Progenitor cell of endocrine pancreas (in vitro differentiated cells): ENCODE results near the gene SBNO1. TPM values are rescaled to one million over a fixed set of nuclear protein-coding genes. Genes with fewer than 3 reads are reported as not detected.
A peak's percentile ranks its signal among the peaks of the same experiment; 100 is the strongest.

Experiments used
- DNase-seq: peaks from one replicate; pipeline ENCODE4 v3.0.0; 2021; ENCODE audit warnings: low spot score; ENCODE audit not compliant: unreplicated experiment
- H3K27ac Mint-ChIP-seq: 2 replicates; pipeline ENCODE4 v1.8.0; 2021; ENCODE audit warnings: mild to moderate bottlenecking, moderate library complexity, mixed read lengths
- H3K27me3 Mint-ChIP-seq: 2 replicates; pipeline ENCODE4 v1.8.0; 2021; ENCODE audit warnings: mixed read lengths
- H3K36me3 Mint-ChIP-seq: 2 replicates; pipeline ENCODE4 v1.8.0; 2022; ENCODE audit warnings: mixed read lengths; ENCODE audit not compliant: insufficient read depth
- H3K4me1 Mint-ChIP-seq: 2 replicates; pipeline ENCODE4 v1.8.0; 2021; ENCODE audit warnings: low read depth, mixed read lengths
- H3K4me3 Mint-ChIP-seq: 2 replicates; pipeline ENCODE4 v1.8.0; 2021; ENCODE audit warnings: low read depth, mild to moderate bottlenecking, moderate library complexity, mixed read lengths
- H3K9me3 Mint-ChIP-seq: 2 replicates; pipeline ENCODE4 v1.8.0; 2021; ENCODE audit warnings: low read depth, mixed read lengths
- CTCF ChIP-seq: fragments of 200-600 bp; sonication (generic); IDR thresholded peaks from one replicate; pipeline ENCODE4 v1.5.0; 2021; ENCODE audit warnings: antibody characterized with exemption, mild to moderate bottlenecking; ENCODE audit not compliant: unreplicated experiment
- total RNA-seq: library from RNA; stranded (reverse); gene quantifications from 2 replicates; pipeline ENCODE4 v1.2.1, GENCODE V29; 2021

Gene SBNO1
- total RNA-seq, 1 donor from 2014 or later, result 46.9 TPM

- no peak overlapping the region for H3K27ac Mint-ChIP-seq
- peaks cover 26% of the 10 kb centered on the region for H3K36me3 Mint-ChIP-seq
- no peak overlapping the region for H3K4me3 Mint-ChIP-seq
- no peaks in the 10 kb centered on the region for H3K4me1 Mint-ChIP-seq
- DNase-seq, result no peak
- no peaks in the 10 kb centered on the region for H3K9me3 Mint-ChIP-seq
- no peaks in the 10 kb centered on the region for H3K27me3 Mint-ChIP-seq
- no peak for TF ChIP-seq CTCF
Observed at GRCh38 chr12:123305136-123305535, 59.5 kb downstream of the SBNO1 start.

- H3K36me3 Mint-ChIP-seq, result peaks cover 19% of the 10 kb centered on the region
- no peak for DNase-seq
- no peaks in the 10 kb centered on the region for H3K9me3 Mint-ChIP-seq
- peak overlapping the region; percentile 74 for H3K27ac Mint-ChIP-seq
- H3K27me3 Mint-ChIP-seq, result no peaks in the 10 kb centered on the region
- TF ChIP-seq CTCF, result no peak
- no peak overlapping the region for H3K4me3 Mint-ChIP-seq
- H3K4me1 Mint-ChIP-seq, result peaks cover 9% of the 10 kb centered on the region
Observed at GRCh38 chr12:123293178-123293760, 71.4 kb downstream of the SBNO1 start.

- DNase-seq, result no peak
- Mint-ChIP-seq H3K36me3 (peaks cover 7% of the 10 kb centered on the region), H3K27me3 (no peaks in the 10 kb centered on the region), H3K4me3 (no peak overlapping the region), H3K27ac (peak overlapping the region; percentile 33), H3K4me1 (peaks cover 9% of the 10 kb centered on the region), H3K9me3 (no peaks in the 10 kb centered on the region)
- no peak for TF ChIP-seq CTCF
Observed at GRCh38 chr12:123289911-123290310, 74.7 kb downstream of the SBNO1 start.

GRCh38 chr12:123288751-123289346 lies 75.8 kb downstream of the SBNO1 start:
- H3K27me3 Mint-ChIP-seq, result no peaks in the 10 kb centered on the region
- peaks cover 3% of the 10 kb centered on the region for H3K36me3 Mint-ChIP-seq

More at GRCh38 chr12:123288751-123289346, 75.8 kb downstream of the SBNO1 start:
- TF ChIP-seq CTCF, result no peak
- no peaks in the 10 kb centered on the region for H3K9me3 Mint-ChIP-seq
- H3K27ac Mint-ChIP-seq, result peak overlapping the region; percentile 93
- DNase-seq, result no peak
- H3K4me3 Mint-ChIP-seq, result no peak overlapping the region
- peaks cover 5% of the 10 kb centered on the region for H3K4me1 Mint-ChIP-seq
